GM12872 (cell line): Measurements from ENCODE around the gene C14orf132.

Experiments used
- TF ChIP-seq, protein P1 (sequence below): IDR thresholded peaks from 3 replicates; pipeline ENCODE4 v1.5.1; 2011; ENCODE audit warnings: low read depth, mild to moderate bottlenecking, low read length, moderate library complexity; ENCODE audit not compliant: insufficient read depth

C14orf132 gene

DNA sequence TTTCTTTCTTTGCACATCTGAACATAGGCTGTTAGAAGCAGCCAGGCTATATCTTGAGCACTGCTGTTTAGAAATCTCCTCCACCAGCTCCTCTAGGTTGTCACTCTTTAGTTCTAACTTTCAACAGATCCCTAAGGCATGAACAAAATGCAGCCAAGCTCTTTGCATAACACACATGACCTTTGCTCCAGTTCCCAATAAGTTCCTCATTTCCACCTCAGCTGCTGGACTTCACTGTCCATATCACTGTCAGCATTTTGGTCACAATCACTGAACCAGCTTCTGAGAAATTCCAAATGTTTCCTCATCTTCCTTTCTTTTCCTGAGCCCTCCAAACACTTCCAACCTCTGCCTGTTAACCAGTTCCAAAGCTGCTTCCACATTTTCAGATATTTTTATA, 27.6 kb upstream of the C14orf132 start:
- TF ChIP-seq, protein P1, sequence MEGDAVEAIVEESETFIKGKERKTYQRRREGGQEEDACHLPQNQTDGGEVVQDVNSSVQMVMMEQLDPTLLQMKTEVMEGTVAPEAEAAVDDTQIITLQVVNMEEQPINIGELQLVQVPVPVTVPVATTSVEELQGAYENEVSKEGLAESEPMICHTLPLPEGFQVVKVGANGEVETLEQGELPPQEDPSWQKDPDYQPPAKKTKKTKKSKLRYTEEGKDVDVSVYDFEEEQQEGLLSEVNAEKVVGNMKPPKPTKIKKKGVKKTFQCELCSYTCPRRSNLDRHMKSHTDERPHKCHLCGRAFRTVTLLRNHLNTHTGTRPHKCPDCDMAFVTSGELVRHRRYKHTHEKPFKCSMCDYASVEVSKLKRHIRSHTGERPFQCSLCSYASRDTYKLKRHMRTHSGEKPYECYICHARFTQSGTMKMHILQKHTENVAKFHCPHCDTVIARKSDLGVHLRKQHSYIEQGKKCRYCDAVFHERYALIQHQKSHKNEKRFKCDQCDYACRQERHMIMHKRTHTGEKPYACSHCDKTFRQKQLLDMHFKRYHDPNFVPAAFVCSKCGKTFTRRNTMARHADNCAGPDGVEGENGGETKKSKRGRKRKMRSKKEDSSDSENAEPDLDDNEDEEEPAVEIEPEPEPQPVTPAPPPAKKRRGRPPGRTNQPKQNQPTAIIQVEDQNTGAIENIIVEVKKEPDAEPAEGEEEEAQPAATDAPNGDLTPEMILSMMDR: no peak

DNA sequence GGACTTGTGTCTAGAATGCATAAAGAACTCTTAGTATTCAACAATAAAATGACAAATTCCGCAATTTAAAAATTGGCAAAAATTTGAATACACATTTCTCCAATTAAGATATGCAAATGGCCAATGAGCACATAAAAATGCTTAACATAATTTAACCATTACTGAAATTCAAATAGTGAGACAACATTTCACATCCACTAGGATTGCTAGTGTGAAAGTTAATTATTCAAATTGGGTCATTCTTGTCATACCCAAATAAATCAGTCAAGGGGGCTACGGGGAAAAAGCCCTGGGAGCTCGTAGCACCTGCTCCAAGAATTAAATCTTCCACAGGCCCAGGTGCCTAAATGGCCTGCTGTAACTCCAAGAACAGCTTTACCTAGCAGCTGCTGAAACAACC, 25.0 kb upstream of the C14orf132 start:
- TF ChIP-seq, protein P1: no peak

GRCh38 chr14:96016501-96017160, 22.5 kb upstream of the C14orf132 start:
- TF ChIP-seq, protein P1: no peak

GRCh38 chr14:96017882-96018281, 21.3 kb upstream of the C14orf132 start:
- TF ChIP-seq, protein P1: no peak

GRCh38 chr14:96027431-96028355, 11.5 kb upstream of the C14orf132 start:
- TF ChIP-seq, protein P1: no peak

GRCh38 chr14:96029089-96029645, 10.0 kb upstream of the C14orf132 start:
- TF ChIP-seq, protein P1: no peak

- TF ChIP-seq, protein P1: no peak
Observed at GRCh38 chr14:96030108-96030760, 8.9 kb upstream of the C14orf132 start.
